Lung (tissue), 12 donors: ENCODE results near the gene STARD4. TPM values are rescaled to one million over a fixed set of nuclear protein-coding genes. Genes with fewer than 3 reads are reported as not detected.

Source experiments
- ATAC-seq: fragments of 200-7000 bp; cut with Tn5 transposase; one replicate; pipeline ENCODE4 v1.9.1; 2020; ENCODE audit warnings: moderate number of reproducible peaks; ENCODE audit not compliant: insufficient read depth, low FRiP score
- DNase-seq, 3 donors: peaks; one replicate each; pipeline ENCODE4 v3.0.0-alpha.2; 2013 to 2017
- H3K27ac ChIP-seq, 2 donors: one replicate each; pipeline ENCODE4 v1.5.1; 2013; ENCODE audit warnings: mild to moderate bottlenecking in 2 of 2, moderate library complexity in 2 of 2, control low read depth in 1 of 2, inconsistent platforms in 1 of 2, low read depth in 1 of 2, low read length in 1 of 2
- H3K27me3 ChIP-seq, 3 donors: one replicate each; pipeline ENCODE4 v1.5.1; 2013; ENCODE audit warnings: low read length in 2 of 3; ENCODE audit not compliant: control insufficient read depth in 3 of 3, insufficient read depth in 3 of 3
- H3K36me3 ChIP-seq, 4 donors: one replicate each; pipeline ENCODE4 v1.5.1; 2013; ENCODE audit warnings: low read length in 4 of 4, mild to moderate bottlenecking in 1 of 4, moderate library complexity in 1 of 4; ENCODE audit not compliant: control insufficient read depth in 4 of 4, insufficient read depth in 4 of 4
- H3K4me1 ChIP-seq, 5 donors: one replicate each; pipeline ENCODE4 v1.5.1; 2013; ENCODE audit warnings: low read length in 5 of 5, mild to moderate bottlenecking in 2 of 5, moderate library complexity in 1 of 5; ENCODE audit not compliant: control insufficient read depth in 5 of 5, insufficient read depth in 5 of 5
- H3K4me3 ChIP-seq: one replicate; pipeline ENCODE4 v1.5.1; 2013; ENCODE audit warnings: mild to moderate bottlenecking, control low read depth, moderate library complexity
- H3K9ac ChIP-seq, 2 donors: one replicate each; pipeline ENCODE4 v1.5.1; 2013; ENCODE audit warnings: low read length in 2 of 2, control low read depth in 1 of 2; ENCODE audit not compliant: insufficient read depth in 1 of 2
- H3K9me3 ChIP-seq, 4 donors: one replicate each; pipeline ENCODE4 v1.5.1; 2013; ENCODE audit warnings: low read length in 3 of 4, mild to moderate bottlenecking in 1 of 4, moderate library complexity in 1 of 4; ENCODE audit not compliant: control insufficient read depth in 4 of 4, insufficient read depth in 3 of 4
- CTCF ChIP-seq: IDR thresholded peaks from 2 replicates; pipeline ENCODE4 v1.5.1; 2012; ENCODE audit warnings: mild to moderate bottlenecking; ENCODE audit errors: control extremely low read depth, extremely low read depth
- WGBS, 2 donors: extraction: QIAGEN DNeasy Blood & Tissue Kit; methylation state at CpG; one replicate each; pipeline ENCODE4 v1.1.7; 2013; 5-methylcytosine and 5-hydroxymethylcytosine counted together
- polyA plus RNA-seq, 2 donors: library from polyadenylated mRNA; stranded (reverse); fragments of 200-250 nt; gene quantifications; one replicate each; pipeline ENCODE4 v1.2.1, GENCODE V29; 2013
- total RNA-seq, 2 donors: library from RNA; depleted of rRNA in 1 of 2; stranded (reverse); fragments of >200 nt in 1 of 2; gene quantifications; one replicate each; pipeline ENCODE4 v1.2.1, GENCODE V29; 2014 to 2021
- donor health status: control.
- donor health status: control.
- donor health status: Bipolar disorder and iron deficiency.
- donor health status: healthy.
- donor health status: DM: yes; HTN: yes; CAD: no.

STARD4 gene
- total and polyA plus RNA-seq, 4 donors = 20.0 to 90.6 (median 35.5) TPM

GRCh38 chr5:111557111-111557510 lies 44.8 kb upstream of the STARD4 start:
- peaks cover 0 to 11% (median 5%) of the 10 kb centered on the region in 5 donors for H3K4me1 ChIP-seq
- H3K27ac ChIP-seq = no peak overlapping the region
- ATAC-seq (no peak), DNase-seq (no peak)
- 92 to 98% methylated on average over 1 of the region's 1 CpG for WGBS, 2 donors
- H3K36me3 ChIP-seq = no peaks in the 10 kb centered on the region
- no peak overlapping the region for H3K9ac ChIP-seq
- H3K27me3 ChIP-seq = no peaks in the 10 kb centered on the region
- no peaks in the 10 kb centered on the region for H3K9me3 ChIP-seq
- no peak for TF ChIP-seq CTCF
- no peak overlapping the region for H3K4me3 ChIP-seq

GRCh38 chr5:111556501-111556900 lies 44.2 kb upstream of the STARD4 start:
- DNase-seq (no peak), ATAC-seq (no peak)
- Histone ChIP-seq H3K4me3 (no peak overlapping the region), H3K36me3 (no peaks in the 10 kb centered on the region), H3K9ac (no peak overlapping the region), H3K4me1 (peaks cover 0 to 14% (median 8%) of the 10 kb centered on the region in 5 donors), H3K27ac (no peak overlapping the region), H3K27me3 (no peaks in the 10 kb centered on the region), H3K9me3 (no peaks in the 10 kb centered on the region)
- 84 to 86% methylated on average over 3 of the region's 3 CpGs for WGBS, 2 donors
- TF ChIP-seq CTCF = no peak

- peaks cover 0 to 21% (median 12%) of the 10 kb centered on the region in 5 donors for H3K4me1 ChIP-seq
- no peaks in the 10 kb centered on the region for H3K9me3 ChIP-seq
- no peaks in the 10 kb centered on the region for H3K27me3 ChIP-seq
- WGBS, 2 donors = 86 to 96% methylated on average over 1 of the region's 1 CpG
- no peak overlapping the region for H3K4me3 ChIP-seq
- DNase-seq (no peak), ATAC-seq (no peak)
- H3K27ac ChIP-seq = no peak overlapping the region
- no peak for TF ChIP-seq CTCF
- H3K9ac ChIP-seq = no peak overlapping the region
- no peaks in the 10 kb centered on the region for H3K36me3 ChIP-seq
Observed at GRCh38 chr5:111555760-111556159, 43.4 kb upstream of the STARD4 start.

GRCh38 chr5:111553868-111554267 lies 41.5 kb upstream of the STARD4 start:
- H3K27me3 ChIP-seq = no peaks in the 10 kb centered on the region
- WGBS, 2 donors = 50% methylated on average over 1 of the region's 1 CpG
- no peak for TF ChIP-seq CTCF
- no peak overlapping the region for H3K4me3 ChIP-seq
- no peak for ATAC-seq
- no peaks in the 10 kb centered on the region for H3K36me3 ChIP-seq
- H3K27ac ChIP-seq = no peak overlapping the region
- H3K9ac ChIP-seq = no peak overlapping the region
- H3K9me3 ChIP-seq = no peaks in the 10 kb centered on the region
- DNase-seq = peak in 1 of 3 donors; percentile 46
- peaks cover 0 to 28% (median 16%) of the 10 kb centered on the region in 5 donors for H3K4me1 ChIP-seq
